ENCODE measurements around the gene PPP2CA.

The PPP2CA gene

DNA sequence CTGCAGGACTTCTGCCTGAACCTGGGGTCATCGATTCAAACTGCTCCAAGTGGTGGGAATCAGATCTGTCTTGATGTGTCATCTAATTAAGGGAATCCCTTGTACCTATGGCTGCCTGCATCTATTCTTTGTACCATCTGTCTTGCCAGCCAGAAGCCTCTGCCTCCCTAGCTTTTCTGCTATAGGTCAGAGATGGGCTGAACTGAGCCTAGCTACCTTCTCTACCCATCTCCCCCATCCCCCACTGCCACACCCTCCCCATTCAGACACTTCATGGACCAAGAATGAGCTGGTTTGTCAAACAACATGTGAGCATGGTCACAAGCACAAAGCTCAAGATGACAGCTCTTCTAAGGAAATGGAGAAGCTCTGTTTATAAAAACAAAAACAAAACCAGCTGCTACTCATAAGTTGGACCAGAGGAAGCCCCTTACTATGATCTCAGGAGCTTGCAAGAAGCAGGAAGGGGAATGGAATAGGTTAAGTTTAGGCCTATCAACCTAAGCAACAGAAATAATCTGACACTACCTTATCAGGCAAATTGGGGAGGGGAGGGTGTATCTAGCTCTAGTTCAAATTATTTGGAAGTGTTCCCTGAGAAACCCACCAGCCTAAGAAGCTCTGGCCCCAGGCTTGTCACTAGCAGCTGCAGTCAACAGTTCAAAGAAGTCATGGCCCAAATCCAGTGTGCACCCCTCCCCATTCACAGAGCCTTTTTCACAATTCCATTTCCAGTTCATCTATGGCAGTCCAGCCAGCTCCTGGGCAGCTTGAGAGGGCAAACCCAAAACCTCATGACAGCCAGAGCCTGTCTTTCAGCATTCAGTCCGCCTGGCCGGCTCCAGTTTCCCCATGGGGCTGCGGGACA lies 79.0 kb downstream of the PPP2CA start:
- no peak for DNase-seq

- DNase-seq: peak; percentile 85
These were observed 79.9 kb downstream of the PPP2CA start for GRCh38 chr5:134145779-134146581.

GRCh38 chr5:134145041-134145757 lies 80.7 kb downstream of the PPP2CA start:
- DNase-seq: no peak

Measured in hematopoietic multipotent progenitor cell treated with erythropoietin and hydrocortisone succinate and interleukin-3 and kit ligand, for 4 days (in vitro differentiated cells).